T-helper 1 cell treated with Interleukin-12 subunit alpha and Interleukin-12 subunit beta and Interleukin-4 antibody, amounts not matched to agents 30 μg/mL and 1 μg/mL, for 36 hours (primary cell): ENCODE results near the gene KCNJ5.

Experiments used
- H3K27ac Mint-ChIP-seq: one replicate; pipeline ENCODE4 v1.8.0; 2021; ENCODE audit warnings: mild to moderate bottlenecking, mixed read lengths
- H3K27me3 Mint-ChIP-seq: one replicate; pipeline ENCODE4 v1.8.0; 2021; ENCODE audit warnings: low read depth, mixed read lengths
- H3K36me3 Mint-ChIP-seq: one replicate; pipeline ENCODE4 v1.8.0; 2021; ENCODE audit warnings: low read depth, mixed read lengths
- H3K4me1 Mint-ChIP-seq: one replicate; pipeline ENCODE4 v1.8.0; 2021; ENCODE audit warnings: low read depth, mixed read lengths
- H3K4me3 Mint-ChIP-seq: one replicate; pipeline ENCODE4 v1.8.0; 2021; ENCODE audit warnings: mild to moderate bottlenecking, moderate library complexity, mixed read lengths
- H3K9me3 Mint-ChIP-seq: one replicate; pipeline ENCODE4 v1.8.0; 2021; ENCODE audit warnings: mixed read lengths

The KCNJ5 gene

GRCh38 chr11:128890543-128891368, at the start of gene KCNJ5:
TSS of gene KCNJ5 (plus strand) at chr11:128891356. CDS start at chr11:128911274, 19,918 bp downstream.
- Mint-ChIP-seq H3K27ac (no peak within 1 kb of the TSS), H3K4me1 (peaks cover 8% of the 10 kb centered on the region), H3K36me3 (no peaks in the 10 kb centered on the region), H3K27me3 (peaks cover 74% of the 10 kb centered on the region), H3K9me3 (no peaks in the 10 kb centered on the region), H3K4me3 (peak within 1 kb of the TSS; percentile 69)

GRCh38 chr11:128841461-128842072, 49.6 kb upstream of the KCNJ5 start:
- H3K27ac Mint-ChIP-seq = no peak overlapping the region
- H3K36me3 Mint-ChIP-seq = peaks cover 14% of the 10 kb centered on the region
- H3K4me1 Mint-ChIP-seq = peaks cover 47% of the 10 kb centered on the region
- no peak overlapping the region for H3K4me3 Mint-ChIP-seq
- peaks cover 6% of the 10 kb centered on the region for H3K27me3 Mint-ChIP-seq
- H3K9me3 Mint-ChIP-seq = peaks cover 13% of the 10 kb centered on the region

- Mint-ChIP-seq H3K27ac (no peak overlapping the region), H3K27me3 (peaks cover 6% of the 10 kb centered on the region), H3K36me3 (peaks cover 16% of the 10 kb centered on the region), H3K4me3 (no peak overlapping the region), H3K9me3 (peaks cover 5% of the 10 kb centered on the region), H3K4me1 (peaks cover 33% of the 10 kb centered on the region)
Measured at GRCh38 chr11:128843198-128843785, 47.9 kb upstream of the KCNJ5 start.

- peaks cover 34% of the 10 kb centered on the region for H3K4me1 Mint-ChIP-seq
- H3K4me3 Mint-ChIP-seq = peak overlapping the region; percentile 6
Measured at GRCh38 chr11:128845334-128845780, 45.8 kb upstream of the KCNJ5 start.

GRCh38 chr11:128846985-128847384, 44.2 kb upstream of the KCNJ5 start:
- peaks cover 26% of the 10 kb centered on the region for H3K4me1 Mint-ChIP-seq
- no peaks in the 10 kb centered on the region for H3K9me3 Mint-ChIP-seq
- H3K36me3 Mint-ChIP-seq = peaks cover 7% of the 10 kb centered on the region
- H3K27me3 Mint-ChIP-seq = peaks cover 3% of the 10 kb centered on the region
- no peak overlapping the region for H3K27ac Mint-ChIP-seq
- H3K4me3 Mint-ChIP-seq = no peak overlapping the region

More at GRCh38 chr11:128845334-128845780, 45.8 kb upstream of the KCNJ5 start:
- Mint-ChIP-seq H3K27me3 (peaks cover 6% of the 10 kb centered on the region), H3K27ac (peak overlapping the region; percentile 78), H3K36me3 (peaks cover 7% of the 10 kb centered on the region), H3K9me3 (no peaks in the 10 kb centered on the region)

- Mint-ChIP-seq H3K27ac (no peak overlapping the region), H3K4me1 (peaks cover 19% of the 10 kb centered on the region), H3K36me3 (peaks cover 5% of the 10 kb centered on the region), H3K4me3 (no peak overlapping the region), H3K9me3 (no peaks in the 10 kb centered on the region), H3K27me3 (no peaks in the 10 kb centered on the region)
Measured at GRCh38 chr11:128848815-128849455, 42.2 kb upstream of the KCNJ5 start.

GRCh38 chr11:128852327-128853023, 38.7 kb upstream of the KCNJ5 start:
- no peaks in the 10 kb centered on the region for H3K36me3 Mint-ChIP-seq
- peaks cover 18% of the 10 kb centered on the region for H3K27me3 Mint-ChIP-seq
- H3K9me3 Mint-ChIP-seq = no peaks in the 10 kb centered on the region
- H3K4me1 Mint-ChIP-seq = peaks cover 4% of the 10 kb centered on the region
- H3K27ac Mint-ChIP-seq = no peak overlapping the region
- no peak overlapping the region for H3K4me3 Mint-ChIP-seq

GRCh38 chr11:128853559-128853958, 37.6 kb upstream of the KCNJ5 start:
- Mint-ChIP-seq H3K27me3 (peaks cover 22% of the 10 kb centered on the region), H3K4me1 (peaks cover 2% of the 10 kb centered on the region), H3K4me3 (no peak overlapping the region), H3K9me3 (no peaks in the 10 kb centered on the region), H3K36me3 (no peaks in the 10 kb centered on the region), H3K27ac (no peak overlapping the region)

- Mint-ChIP-seq H3K4me3 (no peak overlapping the region), H3K9me3 (no peaks in the 10 kb centered on the region), H3K27ac (no peak overlapping the region), H3K27me3 (peaks cover 22% of the 10 kb centered on the region), H3K4me1 (peaks cover under 1% of the 10 kb centered on the region), H3K36me3 (no peaks in the 10 kb centered on the region)
Measured at GRCh38 chr11:128854841-128855240, 36.3 kb upstream of the KCNJ5 start.

- Mint-ChIP-seq H3K36me3 (no peaks in the 10 kb centered on the region), H3K27ac (no peak overlapping the region), H3K9me3 (no peaks in the 10 kb centered on the region), H3K4me3 (no peak overlapping the region), H3K27me3 (peaks cover 22% of the 10 kb centered on the region), H3K4me1 (peaks cover 5% of the 10 kb centered on the region)
Measured at GRCh38 chr11:128856241-128856640, 34.9 kb upstream of the KCNJ5 start.

- Mint-ChIP-seq H3K27ac (no peak overlapping the region), H3K9me3 (no peaks in the 10 kb centered on the region), H3K36me3 (no peaks in the 10 kb centered on the region), H3K27me3 (peaks cover 22% of the 10 kb centered on the region), H3K4me1 (peaks cover 5% of the 10 kb centered on the region), H3K4me3 (no peak overlapping the region)
Measured at GRCh38 chr11:128857341-128857740, 33.8 kb upstream of the KCNJ5 start.

- H3K27ac Mint-ChIP-seq = no peak overlapping the region
- H3K9me3 Mint-ChIP-seq = no peaks in the 10 kb centered on the region
- H3K36me3 Mint-ChIP-seq = no peaks in the 10 kb centered on the region
- peaks cover 5% of the 10 kb centered on the region for H3K4me1 Mint-ChIP-seq
- H3K27me3 Mint-ChIP-seq = peaks cover 26% of the 10 kb centered on the region
- H3K4me3 Mint-ChIP-seq = no peak overlapping the region
Measured at GRCh38 chr11:128859563-128860441, 31.4 kb upstream of the KCNJ5 start.

GRCh38 chr11:128860571-128861361, 30.4 kb upstream of the KCNJ5 start:
- Mint-ChIP-seq H3K36me3 (no peaks in the 10 kb centered on the region), H3K27me3 (peaks cover 30% of the 10 kb centered on the region), H3K4me3 (no peak overlapping the region), H3K27ac (no peak overlapping the region), H3K4me1 (peaks cover 5% of the 10 kb centered on the region), H3K9me3 (no peaks in the 10 kb centered on the region)
